Panc1 (cell line): ENCODE results near the gene SPINDOC. TPM values are rescaled to one million over a fixed set of nuclear protein-coding genes. Genes with fewer than 3 reads are reported as not detected.

Experiments used
- ATAC-seq: fragments of 200-7000 bp; cut with Tn5 transposase; 2 replicates; pipeline ENCODE4 v1.9.1; 2020; ENCODE audit warnings: mild to moderate bottlenecking, moderate library complexity
- BruUV-seq: library from RNA; stranded (reverse); fragments of 400-500 nt; replicated peaks from 2 replicates; lab custom pipeline; 2021; lab: Mats Ljungman, UMichigan
- CTCF ChIA-PET: fragments of 300-600 bp; sonication (Branson Sonifier 250); formaldehyde crosslinking; loops from one replicate; lab custom pipeline; 2022; ENCODE audit warnings: antibody characterized with exemption; lab: Charles Lee
- POLR2A ChIA-PET: fragments of 300-600 bp; sonication (Branson Sonifier 250); formaldehyde crosslinking; loops from one replicate; lab custom pipeline; 2022; ENCODE audit warnings: antibody characterized with exemption; lab: Charles Lee
- DNase-seq: peaks from one replicate; pipeline ENCODE4 v3.0.0-alpha.2; 2010; ENCODE audit warnings: low read depth, low spot score
- H3K27ac ChIP-seq: 2 replicates; pipeline ENCODE4 v1.5.1; 2011; ENCODE audit warnings: mild to moderate bottlenecking, low read length, inconsistent platforms
- H3K27me3 ChIP-seq: fragments of 200-500 bp; sonication (Bioruptor generic); 2 replicates; pipeline ENCODE4 v1.6.0; 2014; ENCODE audit warnings: low read length, inconsistent platforms; ENCODE audit not compliant: control insufficient read depth, insufficient read depth
- H3K36me3 ChIP-seq: fragments of 200-500 bp; sonication (Bioruptor generic); 2 replicates; pipeline ENCODE4 v1.5.1; 2014; ENCODE audit warnings: inconsistent platforms, mild to moderate bottlenecking, low read length, moderate library complexity; ENCODE audit not compliant: control insufficient read depth, insufficient read depth
- H3K4me1 ChIP-seq: 2 replicates; pipeline ENCODE4 v1.5.1; 2011; ENCODE audit warnings: inconsistent platforms, mild to moderate bottlenecking, low read length, moderate library complexity; ENCODE audit not compliant: control insufficient read depth, insufficient read depth
- H3K4me3 ChIP-seq, 2 experiments: 2 replicates each; pipeline ENCODE4 v1.5.1; 2011 to 2012; ENCODE audit warnings: low read depth in 2 of 2, low read length in 2 of 2, mild to moderate bottlenecking in 2 of 2, inconsistent platforms in 1 of 2, moderate library complexity in 1 of 2
- H3K9me3 ChIP-seq: fragments of 200-500 bp; sonication (Bioruptor generic); 2 replicates; pipeline ENCODE4 v1.5.1; 2014; ENCODE audit warnings: low read depth, mild to moderate bottlenecking, inconsistent platforms, low read length, moderate library complexity; ENCODE audit not compliant: control insufficient read depth, insufficient read depth
- CTCF ChIP-seq: fragments of 450-650 bp; IDR thresholded peaks from 2 replicates; pipeline ENCODE4 v1.5.1; 2017; ENCODE audit warnings: mild to moderate bottlenecking
- POLR2AphosphoS5 ChIP-seq: IDR thresholded peaks from 2 replicates; pipeline ENCODE4 v1.6.1; 2012; ENCODE audit warnings: mild to moderate bottlenecking, low read depth, low read length, moderate library complexity
- REST ChIP-seq, 2 experiments: IDR thresholded peaks; 2 replicates each; pipeline ENCODE4 v1.6.1; 2011 to 2012; ENCODE audit warnings: low read depth in 2 of 2, control low read depth in 1 of 2, low read length in 1 of 2, mild to moderate bottlenecking in 1 of 2, moderate library complexity in 1 of 2; ENCODE audit not compliant: insufficient read depth in 1 of 2
- SIN3A ChIP-seq: IDR thresholded peaks from 2 replicates; pipeline ENCODE4 v1.6.1; 2012; ENCODE audit warnings: low read depth, mild to moderate bottlenecking, low read length, moderate library complexity, borderline replicate concordance; ENCODE audit not compliant: insufficient read depth
- TCF7L2 ChIP-seq: IDR thresholded peaks from 2 replicates; pipeline ENCODE4 v1.6.1; 2011; ENCODE audit warnings: mild to moderate bottlenecking, low read depth, low read length, inconsistent platforms
- in situ Hi-C: cut with HindIII; loops from 2 replicates; pipeline ENCODE4 v1.10.0; 2016; ENCODE audit warnings: low sequenced_read_pairs, low pct_unique_long_range_greater_than_20kb
- intact Hi-C: fragments of 100-400 bp; cut with micrococcal nuclease; formaldehyde crosslinking; loops from one replicate; pipeline ENCODE4 v1.10.0; 2022; ENCODE audit not compliant: unreplicated experiment
- total RNA-seq: library from RNA; stranded (reverse); gene quantifications from one replicate; pipeline ENCODE4 v1.2.1, GENCODE V29; 2021; ENCODE audit not compliant: unreplicated experiment

Gene SPINDOC
- total RNA-seq, 1 experiment from 2014 or later: 59.1 TPM

GRCh38 chr11:63843041-63843440 lies 29.8 kb downstream of the SPINDOC start:
- ATAC-seq (no peak), DNase-seq (no peak)
- in situ Hi-C loops: no loop called here
- TF ChIP-seq TCF7L2 (no peak), SIN3A (no peak), POLR2AphosphoS5 (no peak), REST (IDR thresholded peaks at IDR 0.05; ENCODE audit: insufficient read depth in 1 of 2, low read depth in 2 of 2, low read length in 1 of 2) (no peak), CTCF (no peak)
- CTCF ChIA-PET: no interaction called here
- no peak overlapping the region for H3K27ac ChIP-seq
- peaks cover 13% of the 10 kb centered on the region for H3K4me1 ChIP-seq
- POLR2A ChIA-PET: no interaction called here
- intact Hi-C loops: no loop called here
- H3K36me3 ChIP-seq: no peaks in the 10 kb centered on the region
- BruUV-seq: TSS peak; percentile 34
- H3K4me3 ChIP-seq: no peak overlapping the region
- no peaks in the 10 kb centered on the region for H3K27me3 ChIP-seq
- H3K9me3 ChIP-seq: no peaks in the 10 kb centered on the region

- ChIA-PET POLR2A (no interaction called here), CTCF (no interaction called here)
- no peak for ATAC-seq
- in situ Hi-C loops: no loop called here
- H3K4me3 ChIP-seq: no peak overlapping the region
- no peaks in the 10 kb centered on the region for H3K27me3 ChIP-seq
- BruUV-seq: no TSS peak
- TF ChIP-seq POLR2AphosphoS5: no peak
- no peak for TF ChIP-seq REST (IDR thresholded peaks at IDR 0.05; ENCODE audit: insufficient read depth in 1 of 2, low read depth in 2 of 2, low read length in 1 of 2)
- no peak for TF ChIP-seq SIN3A
- no peak for TF ChIP-seq TCF7L2
- intact Hi-C loops: no loop called here
- H3K4me1 ChIP-seq: peaks cover 9% of the 10 kb centered on the region
- H3K9me3 ChIP-seq: no peaks in the 10 kb centered on the region
- H3K27ac ChIP-seq: no peak overlapping the region
- no peaks in the 10 kb centered on the region for H3K36me3 ChIP-seq
- no peak for DNase-seq
Measured at GRCh38 chr11:63844836-63845235, 31.6 kb downstream of the SPINDOC start.
